ENCODE data around the gene SELL.

- TF ChIP-seq SIN3A (IDR thresholded peaks at IDR 0.05; ENCODE audit: borderline replicate concordance, insufficient read depth, low read length): no peak
- TF ChIP-seq REST (IDR thresholded peaks at IDR 0.05; ENCODE audit: insufficient read depth in 1 of 2, low read depth in 2 of 2, low read length in 2 of 2): no peak
- no peak for TF ChIP-seq POLR2AphosphoS5 (IDR thresholded peaks at IDR 0.05; ENCODE audit: low read depth, low read length)
- no peak for TF ChIP-seq FOXP2 (optimal IDR thresholded peaks at IDR 0.05; ENCODE audit: borderline replicate concordance, extremely low read depth, extremely low read length, insufficient read depth)
Measured at GRCh38 chr1:169759038-169759437, 47.6 kb upstream of the SELL start.
